Activated T-cell treated with anti-CD3 and anti-CD28 coated beads, Interleukin-2, amount 50 U/mL, for 24 hours (primary cell): ENCODE data around the gene PDCD1LG2.

Experiments used
- DNase-seq: peaks from one replicate; pipeline ENCODE4 v3.0.0-alpha.2; 2020
- H3K27ac Mint-ChIP-seq: 2 replicates; pipeline ENCODE4 v1.8.0; 2020; ENCODE audit warnings: mild to moderate bottlenecking, mixed read lengths
- H3K27me3 Mint-ChIP-seq: 2 replicates; pipeline ENCODE4 v1.8.0; 2020; ENCODE audit warnings: mixed read lengths
- H3K36me3 Mint-ChIP-seq: 2 replicates; pipeline ENCODE4 v1.8.0; 2020; ENCODE audit warnings: low read depth, mixed read lengths
- H3K4me1 Mint-ChIP-seq: 2 replicates; pipeline ENCODE4 v1.8.0; 2020; ENCODE audit warnings: low read depth, mixed read lengths
- H3K4me3 Mint-ChIP-seq: 2 replicates; pipeline ENCODE4 v1.8.0; 2020; ENCODE audit warnings: mild to moderate bottlenecking, moderate library complexity, mixed read lengths
- H3K9me3 Mint-ChIP-seq: 2 replicates; pipeline ENCODE4 v1.8.0; 2020; ENCODE audit warnings: mixed read lengths

The PDCD1LG2 gene

GRCh38 chr9:5532790-5533189 is 22.5 kb downstream of the PDCD1LG2 start:
- DNase-seq = no peak
- no peaks in the 10 kb centered on the region for H3K27me3 Mint-ChIP-seq
- H3K4me3 Mint-ChIP-seq = no peak overlapping the region
- H3K27ac Mint-ChIP-seq = no peak overlapping the region
- no peaks in the 10 kb centered on the region for H3K9me3 Mint-ChIP-seq
- peaks cover 41% of the 10 kb centered on the region for H3K4me1 Mint-ChIP-seq
- H3K36me3 Mint-ChIP-seq = no peaks in the 10 kb centered on the region

DNA sequence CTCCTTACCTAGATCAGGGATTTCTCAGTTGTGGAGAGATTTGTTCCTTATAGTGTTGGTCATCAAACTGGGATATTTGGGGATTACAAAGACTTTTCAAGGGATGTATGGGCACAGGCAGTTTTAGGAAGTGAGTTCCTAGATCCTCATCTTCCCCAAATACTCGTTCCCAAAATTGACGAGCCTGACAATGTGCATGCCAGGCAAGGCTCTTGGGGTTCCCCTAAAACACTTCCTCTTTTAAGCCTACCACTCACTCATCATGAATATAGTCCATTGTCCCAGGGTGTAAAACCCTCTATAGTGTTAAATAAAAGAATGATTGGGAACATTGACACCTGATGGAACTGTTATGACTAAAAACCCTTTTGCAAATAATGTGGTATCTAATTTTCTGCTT is 26.4 kb downstream of the PDCD1LG2 start:
- DNase-seq = no peak
- H3K27ac Mint-ChIP-seq = no peak overlapping the region
- H3K27me3 Mint-ChIP-seq = no peaks in the 10 kb centered on the region
- no peaks in the 10 kb centered on the region for H3K36me3 Mint-ChIP-seq
- H3K4me1 Mint-ChIP-seq = peaks cover 18% of the 10 kb centered on the region
- no peak overlapping the region for H3K4me3 Mint-ChIP-seq
- no peaks in the 10 kb centered on the region for H3K9me3 Mint-ChIP-seq

- Mint-ChIP-seq H3K9me3 (no peaks in the 10 kb centered on the region), H3K4me1 (peaks cover 9% of the 10 kb centered on the region), H3K27me3 (no peaks in the 10 kb centered on the region), H3K27ac (no peak overlapping the region), H3K36me3 (no peaks in the 10 kb centered on the region), H3K4me3 (no peak overlapping the region)
- DNase-seq = no peak
Measured at GRCh38 chr9:5543875-5544702, 33.8 kb downstream of the PDCD1LG2 start.

DNA sequence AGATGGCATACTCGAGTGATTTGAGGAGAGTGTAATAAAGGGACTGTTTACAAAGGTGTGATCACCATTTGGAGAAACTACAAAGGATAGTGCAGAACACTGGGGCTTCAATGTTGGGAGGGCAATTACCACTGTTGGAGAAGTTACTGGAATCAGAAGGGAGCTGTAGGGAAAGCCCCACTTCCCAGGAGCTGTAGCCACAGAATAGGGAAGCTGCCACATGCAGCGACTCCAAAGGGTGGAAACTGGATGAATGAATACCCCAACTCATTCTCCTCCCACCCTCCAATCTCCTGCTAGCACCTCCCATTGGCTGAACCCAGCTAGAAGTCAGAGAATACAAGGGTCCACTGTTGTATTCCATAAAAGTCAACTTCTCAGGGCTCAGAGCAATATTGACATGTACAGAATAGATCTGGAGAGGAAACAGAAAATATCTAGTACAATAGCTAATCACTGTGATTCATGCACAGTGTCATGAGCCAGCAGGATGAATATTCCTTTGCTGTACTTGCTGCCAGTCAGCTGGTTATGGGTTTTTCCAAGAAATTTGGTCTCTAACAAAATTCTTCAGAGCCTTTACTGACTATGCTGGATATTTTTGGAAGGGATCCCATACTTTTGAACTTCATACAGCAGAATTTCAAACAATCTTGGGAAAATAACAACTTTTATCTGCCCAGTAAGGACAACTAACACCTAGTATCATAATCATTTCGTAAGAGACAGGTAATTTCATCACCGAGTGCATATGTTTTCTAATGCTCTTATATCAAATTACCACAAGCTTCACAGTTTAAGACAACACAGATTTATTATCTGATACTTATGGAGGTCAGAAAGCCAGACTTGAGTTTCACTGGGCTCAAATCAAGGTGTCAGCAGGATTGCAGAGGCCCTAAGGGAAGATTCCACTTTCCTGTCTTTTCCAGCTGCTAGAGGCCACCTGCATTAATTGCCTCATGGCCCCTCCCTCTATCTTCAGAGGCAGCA is 39.6 kb downstream of the PDCD1LG2 start:
- H3K27ac Mint-ChIP-seq = no peak overlapping the region
- no peak overlapping the region for H3K4me3 Mint-ChIP-seq
- H3K36me3 Mint-ChIP-seq = no peaks in the 10 kb centered on the region
- H3K4me1 Mint-ChIP-seq = peaks cover 7% of the 10 kb centered on the region
- no peak for DNase-seq
- H3K9me3 Mint-ChIP-seq = no peaks in the 10 kb centered on the region
- H3K27me3 Mint-ChIP-seq = no peaks in the 10 kb centered on the region

GRCh38 chr9:5551368-5552150 is 41.2 kb downstream of the PDCD1LG2 start:
- Mint-ChIP-seq H3K4me3 (no peak overlapping the region), H3K4me1 (peaks cover 12% of the 10 kb centered on the region), H3K9me3 (no peaks in the 10 kb centered on the region), H3K36me3 (no peaks in the 10 kb centered on the region), H3K27me3 (no peaks in the 10 kb centered on the region), H3K27ac (no peak overlapping the region)
- no peak for DNase-seq

DNA sequence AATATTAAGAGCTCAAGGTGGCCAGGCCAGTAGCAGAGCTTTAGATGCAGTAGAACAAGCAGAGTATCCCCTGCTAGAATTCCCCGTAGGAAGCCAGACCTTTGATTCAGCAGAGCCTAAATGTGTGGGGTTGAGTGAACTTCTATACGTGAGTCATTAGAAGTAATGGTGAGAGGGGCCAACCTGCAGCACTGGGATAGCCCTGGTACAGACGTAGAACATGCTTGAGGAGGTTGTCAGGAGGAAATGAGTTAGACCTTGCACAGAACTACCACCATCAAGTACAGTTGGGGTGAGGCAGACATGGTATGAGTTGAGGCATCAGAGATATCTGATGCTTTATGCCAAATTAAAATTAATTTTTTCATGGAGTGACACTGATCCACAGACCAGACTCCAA is 42.0 kb downstream of the PDCD1LG2 start:
- Mint-ChIP-seq H3K4me3 (no peak overlapping the region), H3K36me3 (no peaks in the 10 kb centered on the region), H3K27me3 (no peaks in the 10 kb centered on the region), H3K4me1 (peaks cover 19% of the 10 kb centered on the region), H3K9me3 (no peaks in the 10 kb centered on the region), H3K27ac (no peak overlapping the region)
- DNase-seq = no peak

DNA sequence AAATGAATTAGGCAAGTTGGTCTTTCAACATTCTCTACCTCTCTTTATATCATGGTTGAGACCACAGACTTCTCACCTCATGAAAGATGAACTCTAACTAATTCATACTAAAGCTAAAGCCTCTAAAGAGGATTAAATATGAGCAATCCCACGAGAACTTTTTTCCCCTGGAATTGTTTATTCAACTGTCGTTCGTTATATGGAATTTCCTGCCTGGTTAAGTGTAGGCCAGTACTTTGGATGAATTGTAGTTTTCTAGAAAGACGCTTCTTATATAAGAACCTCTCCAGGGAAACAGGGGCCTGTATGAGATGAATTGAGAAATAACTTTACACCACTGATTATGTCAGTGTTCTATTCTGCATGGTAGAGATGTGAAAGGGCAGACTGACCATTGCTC is 42.9 kb downstream of the PDCD1LG2 start:
- Mint-ChIP-seq H3K9me3 (no peaks in the 10 kb centered on the region), H3K4me3 (no peak overlapping the region), H3K4me1 (peaks cover 25% of the 10 kb centered on the region), H3K27me3 (no peaks in the 10 kb centered on the region), H3K36me3 (no peaks in the 10 kb centered on the region), H3K27ac (no peak overlapping the region)
- no peak for DNase-seq

DNA sequence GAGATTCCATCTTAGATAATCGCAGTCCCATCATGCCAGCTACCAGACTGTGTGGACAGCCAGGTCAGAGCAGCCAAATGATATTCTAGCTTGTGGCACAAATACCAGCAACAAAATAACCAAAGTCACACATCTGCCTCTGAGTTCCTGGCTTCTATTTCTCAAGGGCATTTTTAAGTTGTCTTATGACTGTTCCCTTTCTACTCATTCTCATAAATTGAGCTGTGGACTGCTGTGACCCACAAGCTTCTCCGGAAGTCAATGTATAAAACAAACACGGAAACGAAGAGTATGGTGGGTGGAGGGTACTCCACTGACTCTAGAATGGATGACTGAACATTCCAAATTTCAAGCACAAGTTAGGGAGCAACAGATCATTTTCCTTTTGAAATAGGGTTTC is 43.9 kb downstream of the PDCD1LG2 start:
- Mint-ChIP-seq H3K4me3 (no peak overlapping the region), H3K27me3 (no peaks in the 10 kb centered on the region), H3K9me3 (no peaks in the 10 kb centered on the region), H3K36me3 (no peaks in the 10 kb centered on the region), H3K4me1 (peaks cover 35% of the 10 kb centered on the region), H3K27ac (no peak overlapping the region)
- no peak for DNase-seq

DNA sequence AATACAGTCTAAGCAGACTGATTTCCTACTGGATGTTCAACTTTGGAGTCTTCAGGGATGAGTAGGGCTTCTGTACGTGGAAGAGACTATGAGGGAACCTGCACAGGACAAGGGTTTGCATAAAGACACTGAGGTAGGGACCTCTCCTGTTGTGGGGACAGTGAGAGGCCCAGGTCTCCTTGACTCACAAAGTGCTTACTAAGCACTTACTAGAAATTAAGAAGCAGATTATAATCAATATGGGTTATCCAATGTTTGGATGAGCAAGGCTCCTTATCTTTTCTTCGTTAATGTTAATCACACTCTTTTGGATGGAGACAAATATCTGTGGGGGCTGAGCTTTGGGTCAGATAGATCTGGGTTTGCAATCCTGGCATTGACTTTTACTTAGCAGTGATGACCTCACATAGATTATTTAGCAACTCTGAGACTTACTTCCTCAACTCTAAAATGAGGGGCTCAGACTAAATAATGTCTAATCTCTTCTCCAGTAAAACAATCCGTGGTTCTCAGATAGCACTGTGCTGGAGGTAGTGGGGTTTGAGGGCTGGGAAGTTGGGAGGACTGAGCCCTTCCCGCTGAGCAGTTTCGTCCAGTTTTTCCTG is 45.9 kb downstream of the PDCD1LG2 start:
- no peak overlapping the region for H3K4me3 Mint-ChIP-seq
- no peaks in the 10 kb centered on the region for H3K36me3 Mint-ChIP-seq
- H3K9me3 Mint-ChIP-seq = no peaks in the 10 kb centered on the region
- no peaks in the 10 kb centered on the region for H3K27me3 Mint-ChIP-seq
- H3K4me1 Mint-ChIP-seq = peaks cover 44% of the 10 kb centered on the region
- no peak for DNase-seq
- no peak overlapping the region for H3K27ac Mint-ChIP-seq

- Mint-ChIP-seq H3K27ac (peak overlapping the region; percentile 73), H3K9me3 (peaks cover 5% of the 10 kb centered on the region), H3K4me1 (peaks cover 53% of the 10 kb centered on the region), H3K36me3 (no peaks in the 10 kb centered on the region), H3K27me3 (no peaks in the 10 kb centered on the region), H3K4me3 (peak overlapping the region; percentile 30)
- DNase-seq = peak; percentile 46
Measured at GRCh38 chr9:5557606-5558587, 47.6 kb downstream of the PDCD1LG2 start.

DNA sequence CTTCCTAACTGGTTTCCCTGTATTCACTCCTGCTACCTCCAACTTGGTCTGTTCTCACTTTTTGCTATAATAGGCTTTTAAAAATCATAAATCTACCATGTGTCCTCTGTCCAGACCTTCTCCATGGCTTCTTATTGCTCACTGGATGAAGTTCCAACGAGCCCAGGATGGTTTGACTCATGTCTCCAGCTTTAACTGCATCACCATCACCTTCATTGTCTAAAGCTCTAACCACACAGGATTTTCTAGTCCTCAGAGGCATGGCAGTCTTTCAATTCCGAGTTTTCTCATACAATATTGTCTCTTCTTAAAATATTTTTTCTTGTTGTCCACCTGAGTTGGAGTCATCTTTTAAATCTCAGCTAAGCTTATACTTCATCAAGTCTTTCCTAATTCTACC is 49.3 kb downstream of the PDCD1LG2 start:
- Mint-ChIP-seq H3K9me3 (peaks cover 5% of the 10 kb centered on the region), H3K36me3 (no peaks in the 10 kb centered on the region), H3K4me3 (no peak overlapping the region), H3K27ac (no peak overlapping the region), H3K27me3 (no peaks in the 10 kb centered on the region), H3K4me1 (peaks cover 64% of the 10 kb centered on the region)
- no peak for DNase-seq

- Mint-ChIP-seq H3K27me3 (no peaks in the 10 kb centered on the region), H3K27ac (no peak overlapping the region), H3K4me3 (no peak overlapping the region), H3K36me3 (no peaks in the 10 kb centered on the region), H3K9me3 (peaks cover 5% of the 10 kb centered on the region), H3K4me1 (peaks cover 65% of the 10 kb centered on the region)
- DNase-seq = no peak
Measured at GRCh38 chr9:5560443-5561100, 50.2 kb downstream of the PDCD1LG2 start.
